GM18508 (cell line): ENCODE results near the gene SLC14A1.

Experiments
- ATAC-seq: cut with Tn5 transposase; IDR thresholded peaks from one replicate; pipeline ENCODE4 v1.9.1; 2021; ENCODE audit warnings: moderate number of reproducible peaks; ENCODE audit not compliant: insufficient read depth, unreplicated experiment

Gene SLC14A1

DNA sequence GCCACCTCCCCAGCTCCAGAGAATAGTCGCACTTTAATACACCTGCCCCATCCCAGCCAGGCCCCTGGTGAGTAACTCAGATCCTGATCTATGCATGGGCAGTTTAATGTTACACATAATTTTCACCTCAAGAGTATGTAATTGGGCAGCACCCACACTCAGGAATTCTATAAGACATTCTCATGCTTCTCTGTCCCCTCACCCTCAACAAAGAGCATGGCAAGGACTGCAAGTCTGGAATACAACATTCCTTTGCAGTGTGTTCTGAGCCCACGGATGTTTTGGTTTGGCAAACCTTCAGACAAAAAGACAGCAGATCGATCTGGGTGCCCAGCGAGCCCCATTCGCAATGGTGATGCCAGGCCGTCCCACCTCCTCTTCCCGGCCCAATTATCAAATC, 4.9 kb upstream of the SLC14A1 start:
- ATAC-seq = no peak

DNA sequence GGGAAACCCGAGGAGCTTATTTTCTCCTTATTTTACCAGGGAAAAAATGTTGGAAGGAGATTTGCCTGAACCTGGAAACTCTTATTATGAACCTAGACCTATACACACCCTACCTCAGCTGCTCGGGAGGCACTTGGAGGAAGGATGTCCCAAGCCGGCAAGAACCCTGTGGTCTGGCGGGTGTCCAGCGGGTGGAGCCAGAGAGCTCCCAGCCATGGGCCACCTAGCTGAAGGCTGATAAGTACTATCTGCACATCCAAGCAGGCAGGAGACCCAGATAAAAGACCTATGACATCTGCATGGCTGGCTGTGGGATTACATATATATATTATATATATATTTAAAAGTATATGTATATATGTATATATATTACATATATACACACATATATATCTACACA, 1.1 kb upstream of the SLC14A1 start:
- peak; percentile 68 for ATAC-seq

DNA sequence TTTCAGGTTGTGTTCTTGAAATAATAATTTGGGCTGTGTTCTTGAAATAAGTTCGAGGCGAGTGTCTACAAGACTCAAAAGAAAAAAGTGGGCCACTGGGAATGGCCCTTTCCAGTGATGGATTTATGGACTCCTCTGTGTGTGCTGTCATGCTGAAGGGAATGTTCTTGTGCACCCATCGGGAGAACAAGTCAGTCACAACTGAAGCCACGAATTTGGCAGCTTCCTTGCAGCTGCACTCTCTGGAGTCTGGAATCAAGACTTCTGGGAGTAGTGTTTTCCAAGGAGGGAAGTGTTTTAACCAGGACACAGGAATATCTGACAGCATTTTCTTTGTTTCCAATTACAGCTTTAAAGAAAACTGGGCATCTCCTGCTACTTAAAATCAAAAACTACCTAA, 620 bp downstream of the SLC14A1 start:
- no peak for ATAC-seq

DNA sequence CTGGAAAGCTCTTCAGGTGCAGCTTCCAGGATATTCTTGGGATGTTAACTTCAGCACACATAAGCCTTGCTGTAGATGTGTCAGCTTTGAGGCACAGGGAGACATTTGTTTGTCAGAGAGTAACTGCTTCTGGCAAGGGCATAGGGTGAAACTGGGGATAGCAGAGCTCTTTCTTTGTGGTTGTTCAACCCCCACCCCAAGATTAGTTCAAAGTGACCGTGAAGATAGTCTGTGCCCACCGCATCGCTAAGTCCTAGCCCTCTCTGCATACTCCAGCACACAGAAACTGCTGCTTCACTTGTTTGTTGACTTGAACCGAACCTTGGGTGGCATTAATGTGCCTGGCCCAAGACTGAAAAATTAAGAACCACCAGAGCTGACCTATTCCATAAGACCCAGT, 1.4 kb downstream of the SLC14A1 start:
- no peak for ATAC-seq

DNA sequence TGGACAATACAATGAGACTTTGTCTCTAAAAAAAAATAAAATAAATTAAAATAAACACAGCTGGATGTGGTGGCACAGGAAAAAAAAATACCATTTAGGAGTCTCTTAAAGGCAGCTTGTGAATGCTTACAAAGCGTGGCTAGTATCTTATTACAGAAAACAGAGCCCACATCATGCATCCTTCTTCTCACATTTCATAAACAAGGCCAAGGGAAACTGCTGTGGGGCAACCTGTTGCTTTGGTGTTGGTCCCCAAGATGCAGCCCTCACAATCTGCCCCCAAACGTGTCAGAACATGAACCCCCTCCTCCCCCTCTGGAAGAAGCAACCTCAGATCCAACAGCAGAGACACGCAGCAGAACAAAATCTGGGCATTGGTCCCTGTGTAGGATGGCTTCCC, 2.6 kb downstream of the SLC14A1 start:
- ATAC-seq = no peak

DNA sequence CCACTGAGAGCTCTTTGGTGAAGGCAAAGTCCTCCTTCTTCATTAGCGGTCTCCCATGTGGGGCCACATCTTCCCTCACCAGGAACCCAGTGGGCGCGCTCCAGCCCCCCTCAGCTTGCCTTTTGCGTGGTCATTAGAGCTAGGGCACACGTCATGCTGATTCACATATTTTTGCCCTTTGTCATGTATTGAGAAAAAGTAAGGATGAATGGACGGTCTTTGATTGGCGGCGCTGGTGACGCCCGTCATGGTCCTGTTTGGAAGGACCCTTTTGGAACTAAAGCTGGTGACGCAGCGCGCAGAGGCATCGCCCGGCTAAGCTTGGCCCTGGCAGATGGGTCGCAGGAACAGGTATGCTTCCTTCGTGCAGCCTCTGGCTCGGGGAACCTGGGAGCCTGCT, 3.1 kb downstream of the SLC14A1 start:
- no peak for ATAC-seq

DNA sequence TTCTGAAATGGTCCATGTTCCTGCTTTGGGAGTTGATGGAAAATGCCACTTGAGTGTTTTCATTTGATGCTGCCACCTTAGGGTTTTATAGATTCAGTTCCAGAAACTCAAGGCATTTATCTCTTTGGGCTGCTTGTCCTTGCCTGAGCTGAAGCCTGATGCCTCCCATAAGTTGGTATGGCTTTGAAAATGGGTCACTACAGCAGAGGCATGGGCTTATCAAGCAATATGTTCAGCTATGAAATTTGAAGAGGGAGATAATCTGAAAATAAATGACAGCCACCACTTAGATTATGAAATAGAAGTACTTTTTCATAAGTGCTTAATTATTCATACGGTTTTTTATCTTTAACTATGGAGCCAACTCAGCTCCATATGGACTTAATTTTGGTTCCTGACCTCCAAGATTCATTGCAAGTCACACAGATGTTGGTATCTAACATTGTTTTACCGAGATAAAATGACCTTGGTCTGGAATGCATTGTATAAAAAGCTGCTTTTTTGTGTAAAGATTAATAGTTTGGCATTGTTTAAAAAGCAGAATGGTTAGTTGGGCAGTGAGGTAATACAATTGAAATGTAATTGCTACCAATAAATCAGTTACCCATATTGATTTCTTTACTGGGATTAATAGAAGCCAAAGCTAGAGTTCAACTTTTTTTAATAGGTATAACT, 4.5 kb downstream of the SLC14A1 start:
- ATAC-seq = no peak

DNA sequence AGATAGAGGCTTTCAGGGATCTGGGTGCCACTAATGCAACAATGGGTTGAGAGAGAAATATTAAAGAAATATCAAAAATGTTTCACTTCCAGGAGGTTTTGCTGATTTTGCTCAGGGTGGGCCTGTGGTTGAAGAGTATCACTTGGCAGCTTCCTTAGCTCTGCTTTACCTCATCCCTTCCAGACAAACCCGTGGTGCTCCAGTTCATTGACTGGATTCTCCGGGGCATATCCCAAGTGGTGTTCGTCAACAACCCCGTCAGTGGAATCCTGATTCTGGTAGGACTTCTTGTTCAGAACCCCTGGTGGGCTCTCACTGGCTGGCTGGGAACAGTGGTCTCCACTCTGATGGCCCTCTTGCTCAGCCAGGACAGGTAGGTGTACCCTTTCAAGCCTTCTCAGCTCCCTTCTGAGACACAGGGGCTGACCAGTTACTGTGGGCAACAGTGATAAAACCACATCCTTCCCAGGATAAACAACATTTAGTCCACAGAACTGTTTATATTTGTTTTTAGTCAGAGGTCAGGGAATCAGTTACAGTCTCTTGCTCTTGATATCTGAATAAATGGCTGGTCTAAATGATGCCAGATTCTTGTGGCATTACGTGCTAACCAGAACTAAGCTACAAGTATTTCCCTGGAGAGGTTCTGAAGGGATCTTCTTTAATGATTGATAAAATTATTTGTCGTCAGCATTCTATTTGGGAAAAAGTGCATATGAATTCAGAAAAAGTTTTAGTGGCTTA, 7.0 kb downstream of the SLC14A1 start:
- ATAC-seq = no peak

DNA sequence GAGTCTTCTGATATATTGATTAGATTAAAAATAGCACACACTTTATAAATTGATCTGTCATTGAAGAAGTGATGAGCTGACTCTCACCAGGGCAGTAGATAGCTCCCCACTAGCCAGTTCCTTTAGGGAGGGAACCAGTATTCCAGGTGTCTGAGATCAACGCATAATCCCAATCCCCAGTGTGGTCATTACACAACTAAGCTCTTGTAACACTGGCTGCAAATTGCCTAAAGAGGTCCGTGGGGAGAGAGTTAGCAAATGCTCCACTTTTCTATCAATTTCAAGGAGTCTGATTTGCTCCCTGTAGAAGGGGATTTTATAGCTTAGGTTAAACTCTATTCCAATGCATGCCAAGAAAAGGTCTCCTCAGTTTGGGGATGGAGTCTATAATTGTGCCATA, 7.7 kb downstream of the SLC14A1 start:
- no peak for ATAC-seq

DNA sequence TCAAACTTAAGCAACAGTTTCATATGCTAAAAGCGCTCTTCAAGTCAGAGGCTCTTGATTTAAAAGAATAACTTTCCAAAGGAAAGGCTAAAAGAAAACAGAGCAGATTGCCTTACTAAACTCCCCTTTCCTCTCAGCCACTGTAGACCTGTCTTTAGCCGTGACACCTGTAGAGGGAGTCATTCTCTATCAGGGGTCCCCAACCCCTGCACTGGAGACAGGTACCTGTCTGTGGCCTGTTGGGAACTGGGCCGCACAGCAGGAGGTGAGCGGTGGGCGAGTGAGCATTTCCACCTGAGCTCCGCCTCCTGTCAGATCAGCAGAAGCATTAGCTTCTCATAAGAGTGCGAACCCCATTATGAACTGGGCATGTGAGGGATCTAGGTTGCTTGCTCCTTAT, 9.6 kb downstream of the SLC14A1 start:
- no peak for ATAC-seq

DNA sequence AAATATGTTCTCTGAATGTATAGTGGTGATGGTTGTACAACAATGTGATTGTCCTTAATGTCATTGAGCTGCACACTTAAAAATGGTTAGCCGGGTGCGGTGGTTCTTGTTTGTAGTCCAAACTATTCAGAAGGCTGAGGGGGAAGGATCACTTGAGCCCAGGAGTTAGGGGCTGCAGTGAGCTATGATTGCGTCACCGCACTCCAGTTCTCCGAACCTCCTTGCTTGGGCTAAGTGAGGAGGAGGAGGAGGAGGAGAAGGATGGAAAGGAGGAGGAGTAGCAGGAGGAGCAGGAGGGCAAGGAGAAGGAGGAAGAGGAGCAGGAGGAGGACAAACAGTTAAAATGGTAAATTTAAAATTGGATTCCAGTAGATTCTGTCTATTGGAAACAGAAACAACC, 10.5 kb downstream of the SLC14A1 start:
- no peak for ATAC-seq

DNA sequence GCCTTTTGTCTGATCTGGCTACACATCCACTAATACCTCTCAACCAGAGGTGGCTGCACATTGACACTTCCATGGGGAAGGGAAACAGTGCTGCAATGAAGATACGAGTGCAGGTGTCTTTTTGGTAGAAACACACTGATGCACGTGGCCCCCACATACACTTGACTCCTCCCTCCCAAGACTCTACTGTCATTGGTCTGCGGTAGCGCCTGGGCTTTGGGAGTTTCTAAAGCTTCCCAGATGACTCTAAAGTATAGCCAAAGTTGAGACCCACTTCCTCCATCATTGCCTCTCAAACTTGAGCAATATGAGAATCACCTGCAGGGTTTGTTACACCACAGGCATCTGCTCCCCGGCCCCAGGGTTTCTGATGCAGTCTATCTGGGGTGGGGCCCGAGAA, 11.0 kb downstream of the SLC14A1 start:
- no peak for ATAC-seq

DNA sequence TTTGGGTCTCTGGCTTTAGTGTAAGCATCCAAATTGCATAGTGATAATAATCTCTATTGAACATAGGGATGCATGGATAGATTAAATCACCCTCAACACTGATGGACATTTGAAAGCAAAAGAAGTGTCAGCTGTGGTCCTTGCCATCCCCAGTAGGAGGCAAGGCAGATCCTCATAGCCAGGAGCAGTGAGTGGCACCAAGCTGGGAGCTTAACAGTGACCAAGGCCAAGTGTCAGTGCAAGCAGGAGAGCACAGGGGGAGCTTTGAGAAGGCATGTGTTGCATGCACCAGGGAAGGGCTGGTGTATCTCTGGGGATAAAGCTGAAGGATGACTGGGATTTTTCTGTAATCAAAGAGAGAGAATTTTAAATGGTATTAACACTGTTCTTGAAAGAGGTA, 14.7 kb downstream of the SLC14A1 start:
- no peak for ATAC-seq

DNA sequence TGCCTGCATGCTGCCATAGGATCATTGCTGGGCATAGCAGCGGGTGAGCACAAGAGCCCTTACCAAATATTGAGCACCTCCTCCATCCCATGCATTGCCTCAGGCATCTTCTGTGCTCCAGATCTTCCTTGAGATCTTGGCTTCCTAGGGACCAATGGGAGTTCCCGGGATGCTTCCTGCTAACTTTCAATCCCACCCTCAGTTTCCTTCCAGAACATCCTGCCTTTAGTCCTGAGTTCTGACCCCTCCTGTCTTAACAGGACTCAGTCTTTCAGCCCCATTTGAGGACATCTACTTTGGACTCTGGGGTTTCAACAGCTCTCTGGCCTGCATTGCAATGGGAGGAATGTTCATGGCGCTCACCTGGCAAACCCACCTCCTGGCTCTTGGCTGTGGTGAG, 15.3 kb downstream of the SLC14A1 start:
- ATAC-seq = no peak

DNA sequence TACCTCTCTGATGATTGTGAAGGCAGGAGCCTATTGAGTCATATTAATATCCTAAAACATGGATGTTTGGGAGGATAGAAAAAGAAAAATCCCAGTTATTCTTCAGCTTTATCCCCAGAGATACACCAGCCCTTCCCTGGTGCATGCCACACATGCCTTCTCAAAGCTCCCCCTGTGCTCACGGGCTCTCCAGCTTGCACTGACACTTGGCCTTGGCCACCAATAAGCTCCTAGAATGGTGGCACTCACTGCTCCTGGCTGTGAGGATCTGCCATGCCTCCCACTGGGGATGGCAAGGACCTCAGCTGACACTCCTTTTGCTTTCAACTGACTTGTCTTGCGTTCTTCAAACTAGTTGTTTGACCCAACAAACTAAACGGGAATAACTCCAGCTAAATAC, 15.9 kb downstream of the SLC14A1 start:
- ATAC-seq = no peak

DNA sequence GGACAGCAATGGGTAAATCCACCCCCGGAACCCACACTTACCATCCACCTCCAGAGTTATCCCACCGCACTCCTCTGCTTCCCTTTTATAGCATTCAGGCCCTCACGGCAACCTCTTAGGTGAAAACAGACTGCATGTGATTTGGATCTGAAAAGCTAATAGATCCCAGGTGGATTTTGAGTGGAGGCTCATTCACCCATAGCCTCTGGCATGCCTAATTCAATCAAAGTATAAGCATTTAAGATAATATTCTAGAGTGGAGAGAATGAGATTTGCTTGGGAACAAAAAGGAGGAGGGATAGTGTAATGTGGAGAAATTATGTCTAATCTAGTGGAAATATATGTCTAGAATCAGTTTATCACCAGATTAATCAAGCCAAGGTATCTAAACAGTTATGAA, 17.1 kb downstream of the SLC14A1 start:
- no peak for ATAC-seq

DNA sequence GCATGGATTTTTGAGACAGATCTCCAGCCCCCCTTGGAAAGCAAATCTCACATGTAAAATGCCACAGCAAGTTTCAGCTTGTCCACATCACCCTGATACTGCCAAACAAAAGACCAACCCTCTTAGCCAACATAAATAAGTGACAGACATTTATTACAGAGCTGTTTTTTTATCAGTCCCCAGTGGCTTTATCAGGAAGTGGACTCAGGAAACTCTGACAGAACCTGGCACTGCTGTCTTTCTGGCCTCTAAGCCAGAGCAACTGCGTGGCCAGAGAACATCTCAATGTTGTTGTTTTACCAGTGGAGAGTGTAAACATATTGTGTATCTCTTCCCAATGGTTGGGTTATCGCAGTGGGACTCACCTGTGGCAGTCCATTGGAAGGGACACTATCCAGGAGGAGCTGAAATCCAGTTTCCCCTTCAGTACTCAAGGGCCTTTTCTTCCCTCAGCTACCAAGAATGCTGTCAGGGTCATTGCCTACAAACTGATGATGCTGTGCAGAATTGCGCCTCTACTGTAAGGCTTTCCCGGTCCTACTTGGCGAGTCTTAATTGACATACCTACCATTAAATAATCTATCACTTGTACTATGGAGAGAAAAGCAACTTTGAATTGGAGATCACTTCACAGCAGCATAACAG, 22.0 kb downstream of the SLC14A1 start:
- no peak for ATAC-seq

DNA sequence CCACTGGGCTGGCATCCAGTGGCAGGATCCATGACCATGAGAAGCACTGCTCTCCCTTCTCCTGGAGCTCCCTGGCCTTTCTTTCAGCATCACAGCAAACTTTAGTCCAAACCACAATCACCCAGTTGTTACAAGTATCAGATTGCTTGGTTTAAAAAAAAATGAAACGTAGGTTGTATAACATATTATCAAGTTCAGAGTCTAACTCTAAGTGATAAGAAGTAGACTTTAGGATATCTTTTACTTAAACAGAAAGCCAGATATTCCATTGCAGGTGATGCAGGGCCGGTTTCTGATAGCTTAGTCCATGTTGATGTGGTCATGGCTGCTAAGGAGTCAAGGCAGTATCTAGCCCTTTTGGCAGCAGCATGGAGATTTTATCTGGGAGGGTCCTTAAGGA, 24.5 kb downstream of the SLC14A1 start:
- ATAC-seq = no peak

DNA sequence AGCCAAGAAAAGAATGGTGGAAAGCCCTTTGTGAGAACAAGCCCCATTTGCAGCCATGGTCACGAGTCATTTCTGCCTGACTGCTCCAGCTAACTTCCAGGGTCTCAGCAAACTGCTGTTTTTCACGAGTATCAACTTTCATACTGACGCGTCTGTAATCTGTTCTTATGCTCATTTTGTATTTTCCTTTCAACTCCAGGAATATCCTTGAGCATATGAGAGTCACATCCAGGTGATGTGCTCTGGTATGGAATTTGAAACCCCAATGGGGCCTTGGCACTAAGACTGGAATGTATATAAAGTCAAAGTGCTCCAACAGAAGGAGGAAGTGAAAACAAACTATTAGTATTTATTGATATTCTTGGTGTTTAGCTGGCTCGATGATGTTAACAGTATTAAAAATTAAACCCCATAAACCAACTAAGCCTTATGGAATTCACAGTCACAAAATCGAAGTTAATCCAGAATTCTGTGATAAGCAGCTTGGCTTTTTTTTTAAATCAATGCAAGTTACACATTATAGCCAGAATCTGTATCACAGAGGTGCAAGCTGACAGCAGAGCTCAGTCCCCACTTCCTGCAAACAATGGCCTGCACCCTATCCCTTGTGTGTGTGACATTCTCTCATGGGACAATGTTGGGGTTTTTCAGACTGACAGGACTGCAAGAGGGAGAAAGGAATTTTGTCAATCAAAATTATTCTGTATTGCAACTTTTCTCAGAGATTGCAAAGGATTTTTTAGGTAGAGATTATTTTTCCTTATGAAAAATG, 26.1 kb downstream of the SLC14A1 start:
- ATAC-seq = no peak

DNA sequence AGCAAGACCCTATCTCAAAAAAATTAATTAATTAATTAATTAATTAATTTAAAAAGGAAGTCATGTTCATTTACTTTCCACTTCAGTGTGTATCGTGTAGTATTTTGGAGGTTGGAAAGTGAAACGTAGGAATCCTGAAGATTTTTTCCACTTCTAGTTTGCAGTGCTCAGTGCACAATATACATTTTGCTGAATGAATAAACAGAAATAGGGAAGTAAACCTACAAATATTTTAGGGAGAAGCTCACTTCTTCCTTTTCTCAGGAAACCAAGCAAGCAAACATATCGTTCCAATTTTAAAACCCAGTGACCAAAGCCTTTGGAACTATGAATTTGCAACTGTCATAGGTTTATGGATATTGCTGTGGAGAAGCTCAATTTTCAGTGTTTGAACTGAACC, 27.8 kb downstream of the SLC14A1 start:
- ATAC-seq = no peak

DNA sequence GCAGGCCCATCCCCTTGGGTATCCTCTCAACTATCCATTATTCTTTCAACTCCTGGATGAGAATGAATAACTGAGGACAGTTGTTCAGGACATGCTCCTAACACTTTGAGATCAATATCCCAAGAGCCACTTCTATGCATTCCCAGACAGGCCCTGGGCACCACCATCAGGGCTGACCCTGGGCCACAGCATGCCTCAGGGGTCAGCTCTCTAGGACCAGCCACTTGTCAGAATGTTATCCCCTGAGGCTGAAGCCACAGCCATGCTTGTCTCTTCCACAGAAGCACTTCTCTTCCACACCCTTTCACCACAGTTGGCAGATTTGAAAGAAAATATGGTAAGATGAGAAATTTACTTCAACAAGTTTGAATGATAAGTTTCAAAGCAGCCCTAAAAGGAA, 28.7 kb downstream of the SLC14A1 start:
- ATAC-seq = no peak
